ENCODE data around the gene PPP1R13L.
A peak's percentile ranks its signal among the peaks of the same experiment; 100 is the strongest.

The PPP1R13L gene

GRCh38 chr19:45391346-45391745 lies 13.5 kb downstream of the PPP1R13L start:
- TF ChIP-seq CTCF (IDR thresholded peaks at IDR 0.05; ENCODE audit: low read depth, low read length, missing control alignments), result no peak
- no peak for DNase-seq
- Histone ChIP-seq H3K36me3 (replicated peaks) (peaks cover 18% of the 10 kb centered on the region), H3K4me3 (ENCODE audit: low read depth, low read length) (no peak overlapping the region), H3K27ac (no peak overlapping the region), H3K27me3 (replicated peaks) (no peaks in the 10 kb centered on the region)
- in situ Hi-C loops (cut with HindIII; ENCODE audit: low pct_ligation_motif_present, low sequenced_read_pairs), result no loop called here

GRCh38 chr19:45385392-45386221 lies 19.3 kb downstream of the PPP1R13L start:
- DNase-seq, result no peak
- in situ Hi-C loops (cut with HindIII; ENCODE audit: low pct_ligation_motif_present, low sequenced_read_pairs), result no loop called here
- no peaks in the 10 kb centered on the region for H3K36me3 ChIP-seq (replicated peaks)
- no peak for TF ChIP-seq CTCF (IDR thresholded peaks at IDR 0.05; ENCODE audit: low read depth, low read length, missing control alignments)
- no peaks in the 10 kb centered on the region for H3K27me3 ChIP-seq (replicated peaks)
- H3K4me3 ChIP-seq (ENCODE audit: low read depth, low read length), result peak overlapping the region; percentile 22
- H3K27ac ChIP-seq, result no peak overlapping the region

- H3K27me3 ChIP-seq (replicated peaks), result no peaks in the 10 kb centered on the region
- no peak for DNase-seq
- no peak overlapping the region for H3K27ac ChIP-seq
- H3K4me3 ChIP-seq (ENCODE audit: low read depth, low read length), result no peak overlapping the region
- H3K36me3 ChIP-seq (replicated peaks), result no peaks in the 10 kb centered on the region
- no peak for TF ChIP-seq CTCF (IDR thresholded peaks at IDR 0.05; ENCODE audit: low read depth, low read length, missing control alignments)
- in situ Hi-C loops (cut with HindIII; ENCODE audit: low pct_ligation_motif_present, low sequenced_read_pairs), result no loop called here
Observed at GRCh38 chr19:45382426-45382825, 22.4 kb downstream of the PPP1R13L start.

- Histone ChIP-seq H3K36me3 (replicated peaks) (no peaks in the 10 kb centered on the region), H3K4me3 (ENCODE audit: low read depth, low read length) (no peak overlapping the region), H3K27ac (no peak overlapping the region), H3K27me3 (replicated peaks) (no peaks in the 10 kb centered on the region)
- in situ Hi-C loops (cut with HindIII; ENCODE audit: low pct_ligation_motif_present, low sequenced_read_pairs), result no loop called here
- DNase-seq, result no peak
- no peak for TF ChIP-seq CTCF (IDR thresholded peaks at IDR 0.05; ENCODE audit: low read depth, low read length, missing control alignments)
Observed at GRCh38 chr19:45380107-45380506, 24.8 kb downstream of the PPP1R13L start.

GRCh38 chr19:45376045-45376724 lies 28.7 kb downstream of the PPP1R13L start:
- in situ Hi-C loops (cut with HindIII; ENCODE audit: low pct_ligation_motif_present, low sequenced_read_pairs), result no loop called here
- Histone ChIP-seq H3K36me3 (replicated peaks) (no peaks in the 10 kb centered on the region), H3K27me3 (replicated peaks) (no peaks in the 10 kb centered on the region), H3K4me3 (ENCODE audit: low read depth, low read length) (no peak overlapping the region), H3K27ac (peak overlapping the region; percentile 97)
- DNase-seq, result peak; percentile 93
- no peak for TF ChIP-seq CTCF (IDR thresholded peaks at IDR 0.05; ENCODE audit: low read depth, low read length, missing control alignments)
